Colonic mucosa (tissue), 4 donors: Measurements from ENCODE around the gene ITGB5. TPM values are rescaled to one million over a fixed set of nuclear protein-coding genes. Genes with fewer than 3 reads are reported as not detected.

Experiments used
- DNase-seq: peaks from one replicate; pipeline ENCODE4 v3.0.0-alpha.2; 2020
- H3K27ac ChIP-seq: fragments of 200-600 bp; one replicate; pipeline ENCODE4 v1.8.0; 2021
- H3K27me3 ChIP-seq: fragments of 200-600 bp; one replicate; pipeline ENCODE4 v1.8.0; 2021
- H3K36me3 ChIP-seq: fragments of 200-600 bp; one replicate; pipeline ENCODE4 v1.8.0; 2021
- H3K4me1 ChIP-seq: fragments of 200-600 bp; one replicate; pipeline ENCODE4 v1.8.0; 2021; ENCODE audit warnings: mild to moderate bottlenecking
- H3K4me3 ChIP-seq: fragments of 200-600 bp; one replicate; pipeline ENCODE4 v1.8.0; 2021
- H3K9ac ChIP-seq, 2 donors: one replicate each; pipeline ENCODE4 v1.7.0; 2013; ENCODE audit warnings: control low read depth in 2 of 2, low read depth in 2 of 2, low read length in 2 of 2
- H3K9me3 ChIP-seq: fragments of 200-600 bp; one replicate; pipeline ENCODE4 v1.8.0; 2021
- intact Hi-C: fragments of 100-400 bp; cut with DNase I; formaldehyde crosslinking; loops from one replicate; pipeline ENCODE4 v1.14.1; 2022
- total RNA-seq, 2 donors: library from RNA; stranded (reverse); fragmentation: NEBNext Ultra II Directional in 1 of 2; extraction: Animal tissue kit (Norgen Biotek cat#: 25700) in 1 of 2; gene quantifications; one replicate each; pipeline ENCODE4 v1.2.1, GENCODE V29; 2021
- TF ChIP-seq, protein P1 (sequence below): fragments of 200-600 bp; IDR thresholded peaks from one replicate; pipeline ENCODE4 v1.8.0; 2022; ENCODE audit warnings: antibody characterized with exemption, mild to moderate bottlenecking
- donor health status: healthy.
- donor health status: DM: no; HTN: no; CAD: no.
- donor health status: DM: no; HTN: no; CAD: no.

Gene ITGB5
- total RNA-seq, 2 donors from 2014 or later, result 74.4 to 74.8 TPM

DNA sequence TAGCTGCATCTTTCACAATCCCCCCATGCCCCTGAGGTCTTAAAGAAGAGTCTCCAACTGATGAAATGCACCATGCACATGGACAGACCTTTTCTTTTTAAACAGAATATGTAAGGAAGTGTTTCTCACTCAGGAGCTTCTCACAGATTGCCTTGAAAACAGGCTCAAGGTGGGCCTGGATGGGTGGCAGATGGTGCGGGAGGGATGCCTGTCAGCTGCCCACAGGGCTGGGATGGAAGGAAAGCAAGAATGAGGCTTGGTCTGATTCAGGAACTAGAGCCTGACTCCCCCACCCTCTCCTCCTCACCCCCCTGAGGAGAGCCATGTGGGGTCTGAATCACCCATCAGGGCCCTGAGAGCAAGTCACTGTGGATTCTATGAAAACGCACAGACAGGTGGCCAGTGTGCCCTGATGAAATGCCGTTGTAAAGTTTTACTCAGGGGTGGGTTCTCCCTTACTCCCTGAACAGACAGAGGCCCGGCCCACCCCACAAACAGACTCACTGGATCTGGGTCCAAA is 89.7 kb downstream of the ITGB5 start:
- Histone ChIP-seq H3K27me3 (no peaks in the 10 kb centered on the region), H3K27ac (no peak overlapping the region), H3K9me3 (no peaks in the 10 kb centered on the region), H3K4me3 (no peak overlapping the region), H3K4me1 (no peaks in the 10 kb centered on the region), H3K9ac (no peak overlapping the region), H3K36me3 (no peaks in the 10 kb centered on the region)
- intact Hi-C loops, result no loop called here
- TF ChIP-seq, protein P1, sequence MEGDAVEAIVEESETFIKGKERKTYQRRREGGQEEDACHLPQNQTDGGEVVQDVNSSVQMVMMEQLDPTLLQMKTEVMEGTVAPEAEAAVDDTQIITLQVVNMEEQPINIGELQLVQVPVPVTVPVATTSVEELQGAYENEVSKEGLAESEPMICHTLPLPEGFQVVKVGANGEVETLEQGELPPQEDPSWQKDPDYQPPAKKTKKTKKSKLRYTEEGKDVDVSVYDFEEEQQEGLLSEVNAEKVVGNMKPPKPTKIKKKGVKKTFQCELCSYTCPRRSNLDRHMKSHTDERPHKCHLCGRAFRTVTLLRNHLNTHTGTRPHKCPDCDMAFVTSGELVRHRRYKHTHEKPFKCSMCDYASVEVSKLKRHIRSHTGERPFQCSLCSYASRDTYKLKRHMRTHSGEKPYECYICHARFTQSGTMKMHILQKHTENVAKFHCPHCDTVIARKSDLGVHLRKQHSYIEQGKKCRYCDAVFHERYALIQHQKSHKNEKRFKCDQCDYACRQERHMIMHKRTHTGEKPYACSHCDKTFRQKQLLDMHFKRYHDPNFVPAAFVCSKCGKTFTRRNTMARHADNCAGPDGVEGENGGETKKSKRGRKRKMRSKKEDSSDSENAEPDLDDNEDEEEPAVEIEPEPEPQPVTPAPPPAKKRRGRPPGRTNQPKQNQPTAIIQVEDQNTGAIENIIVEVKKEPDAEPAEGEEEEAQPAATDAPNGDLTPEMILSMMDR, result no peak
- no peak for DNase-seq

DNA sequence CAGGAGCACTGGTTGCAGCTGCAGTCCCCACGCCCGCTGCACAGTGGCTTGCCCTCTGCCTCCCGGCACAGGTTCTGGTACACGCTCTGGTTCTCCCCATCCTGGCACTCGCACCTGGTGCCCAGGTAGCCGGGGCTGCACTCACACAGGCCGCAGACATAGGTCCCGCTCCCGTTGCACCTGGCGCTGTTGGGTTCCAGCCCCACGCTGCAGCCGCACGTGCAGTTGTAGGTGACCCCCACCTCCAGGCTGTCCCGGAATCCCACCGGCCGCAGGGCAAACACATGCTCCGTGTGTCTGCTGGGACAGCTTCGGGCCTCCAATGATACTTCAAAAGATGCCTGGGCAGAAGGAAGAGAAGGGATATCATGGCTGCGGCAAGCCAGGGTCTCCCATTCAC is 90.7 kb downstream of the ITGB5 start:
- intact Hi-C loops, result no loop called here
- no peaks in the 10 kb centered on the region for H3K27me3 ChIP-seq
- no peak overlapping the region for H3K4me3 ChIP-seq
- DNase-seq, result no peak
- no peaks in the 10 kb centered on the region for H3K36me3 ChIP-seq
- TF ChIP-seq, protein P1, result no peak
- H3K9me3 ChIP-seq, result no peaks in the 10 kb centered on the region
- H3K27ac ChIP-seq, result no peak overlapping the region
- H3K9ac ChIP-seq, result no peak overlapping the region
- no peaks in the 10 kb centered on the region for H3K4me1 ChIP-seq

DNA sequence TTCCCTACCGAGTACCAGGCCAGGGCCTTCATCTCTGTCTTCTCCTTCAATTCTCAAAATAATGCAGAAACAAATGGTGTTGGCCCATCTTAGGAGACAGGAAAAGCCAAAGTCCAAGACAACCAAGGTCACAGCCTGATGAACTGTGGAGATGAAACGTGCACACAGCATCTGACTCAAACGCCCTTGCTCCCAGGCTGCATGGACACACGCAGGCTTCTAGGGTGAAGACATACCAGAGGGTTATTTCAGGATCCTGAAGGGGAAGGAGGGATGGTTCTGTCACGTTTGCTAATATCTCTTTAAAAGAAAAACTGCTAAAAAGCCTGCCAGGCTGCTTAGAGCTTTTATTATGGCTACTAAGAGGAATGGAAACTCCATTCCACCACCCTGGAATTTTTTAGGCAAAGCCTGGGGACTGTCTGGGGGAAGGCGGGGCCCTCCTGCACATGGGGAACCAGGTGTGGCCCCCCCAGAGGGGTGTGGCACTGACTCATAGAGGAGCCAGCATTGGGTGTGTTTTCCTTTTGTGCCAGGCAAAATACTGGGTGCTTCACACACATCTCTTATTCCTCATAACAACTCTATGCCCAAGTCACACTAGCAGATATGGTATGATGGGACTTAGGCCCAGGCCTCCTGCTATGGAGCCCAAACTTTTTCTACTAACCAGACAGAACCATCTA is 94.0 kb downstream of the ITGB5 start:
- H3K27ac ChIP-seq, result no peak overlapping the region
- no peaks in the 10 kb centered on the region for H3K27me3 ChIP-seq
- H3K36me3 ChIP-seq, result no peaks in the 10 kb centered on the region
- TF ChIP-seq, protein P1, result no peak
- no peak overlapping the region for H3K4me3 ChIP-seq
- H3K9me3 ChIP-seq, result no peaks in the 10 kb centered on the region
- H3K9ac ChIP-seq, result no peak overlapping the region
- no peak for DNase-seq
- intact Hi-C loops, result no loop called here
- no peaks in the 10 kb centered on the region for H3K4me1 ChIP-seq

DNA sequence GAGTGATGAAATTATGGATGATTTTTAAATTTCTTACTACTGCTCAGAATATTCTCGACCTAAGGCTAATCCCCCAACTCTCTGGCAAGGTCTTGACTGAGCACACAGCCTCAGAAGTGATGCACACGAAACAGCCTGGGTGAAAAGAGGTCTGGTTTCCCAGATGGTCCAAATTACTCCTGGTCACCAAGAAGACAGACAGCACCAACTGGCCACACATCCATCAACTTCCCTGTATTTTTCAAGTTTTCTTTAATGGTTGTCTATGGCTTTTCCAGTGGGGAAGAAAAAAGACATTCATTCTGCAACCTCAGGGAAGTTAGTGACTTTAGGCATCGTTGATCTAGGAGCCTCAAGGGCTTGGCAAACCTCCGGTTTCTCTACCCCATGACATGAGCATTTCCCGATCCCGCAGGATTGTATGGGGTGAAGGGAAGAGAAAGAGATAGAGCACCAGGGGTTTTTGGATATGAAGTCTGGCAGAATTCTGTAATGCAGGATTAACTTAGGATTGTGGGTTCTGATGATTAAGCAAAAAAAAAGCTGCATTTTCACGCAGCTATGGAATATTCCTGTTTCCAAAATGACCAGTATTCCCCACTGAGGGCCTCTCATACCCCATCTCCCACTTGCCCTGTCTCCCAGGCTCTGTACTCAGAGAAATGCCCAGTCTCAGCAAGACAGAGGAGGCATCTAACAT is 94.7 kb downstream of the ITGB5 start:
- H3K9ac ChIP-seq, result no peak overlapping the region

DNA sequence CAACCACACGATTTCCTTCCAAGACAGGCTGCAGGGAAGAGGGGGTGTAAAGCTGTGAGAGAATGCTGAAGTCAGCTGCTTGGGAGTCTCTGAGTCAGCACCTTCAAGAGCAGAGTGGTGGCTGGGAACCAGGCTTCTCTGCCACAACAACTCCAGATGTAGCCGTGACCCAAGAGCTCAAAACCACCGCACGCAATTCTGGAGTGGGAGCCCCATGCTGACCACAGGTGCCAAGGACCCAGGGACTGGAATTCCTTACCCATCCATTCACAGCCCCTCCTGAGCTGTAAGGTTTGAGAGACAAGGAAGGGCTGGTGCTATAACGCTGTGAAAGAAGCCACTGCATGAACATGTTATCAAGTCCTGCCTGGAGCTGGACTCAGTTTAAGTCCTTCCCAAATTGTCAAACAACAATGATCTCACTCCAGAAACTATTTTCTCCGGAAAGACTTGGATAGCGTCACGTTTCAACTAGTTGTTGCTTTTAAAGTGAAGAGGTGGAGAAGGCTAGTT is 95.5 kb downstream of the ITGB5 start:
- no peaks in the 10 kb centered on the region for H3K4me1 ChIP-seq
- peak overlapping the region; percentile 17 for H3K27ac ChIP-seq
- DNase-seq, result no peak

More for the DNA sequence above, 94.7 kb downstream of the ITGB5 start:
- DNase-seq, result no peak
- intact Hi-C loops, result no loop called here
- Histone ChIP-seq H3K4me1 (no peaks in the 10 kb centered on the region), H3K27me3 (no peaks in the 10 kb centered on the region), H3K9me3 (no peaks in the 10 kb centered on the region), H3K36me3 (no peaks in the 10 kb centered on the region), H3K27ac (no peak overlapping the region), H3K4me3 (no peak overlapping the region)
- TF ChIP-seq, protein P1, result no peak

More for the DNA sequence above, 95.5 kb downstream of the ITGB5 start:
- H3K27me3 ChIP-seq, result no peaks in the 10 kb centered on the region
- TF ChIP-seq, protein P1, result no peak
- H3K36me3 ChIP-seq, result no peaks in the 10 kb centered on the region
- H3K9me3 ChIP-seq, result no peaks in the 10 kb centered on the region
- intact Hi-C loops, result no loop called here
- H3K9ac ChIP-seq, result no peak overlapping the region
- H3K4me3 ChIP-seq, result no peak overlapping the region
